Activated CD4-positive, alpha-beta T cell treated with anti-CD3 and anti-CD28 coated beads, Interleukin-2, amount 50 U/mL, for 24 hours (primary cell): ENCODE results near the gene RCCD1.

Experiments
- DNase-seq, 2 donors: peaks; one replicate each; pipeline ENCODE4 v3.0.0-alpha.2; 2020; ENCODE audit warnings: low read depth in 1 of 2, low spot score in 1 of 2

The RCCD1 gene

DNA sequence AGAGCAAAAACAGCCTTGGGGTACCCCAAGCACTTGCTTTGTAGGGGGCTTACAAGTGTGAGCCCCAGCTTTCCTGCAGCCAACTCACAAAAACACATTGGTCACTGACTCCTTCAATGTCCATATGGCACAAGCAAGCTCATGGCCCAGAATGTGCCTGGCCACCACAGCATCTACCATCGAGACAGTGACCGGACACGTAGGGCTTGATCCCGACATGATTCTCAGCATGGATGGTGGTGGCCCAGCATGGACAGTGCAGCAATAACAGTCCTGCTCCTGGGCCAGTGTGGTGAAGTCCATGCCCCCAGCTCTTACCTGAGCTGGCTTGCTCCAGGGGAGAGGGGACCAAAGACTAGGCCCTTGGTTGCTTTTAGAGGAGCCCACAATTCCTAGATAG, 13.6 kb upstream of the RCCD1 start:
- DNase-seq: no peak

- no peak for DNase-seq
Observed at GRCh38 chr15:90942354-90943120, 12.1 kb upstream of the RCCD1 start.

DNA sequence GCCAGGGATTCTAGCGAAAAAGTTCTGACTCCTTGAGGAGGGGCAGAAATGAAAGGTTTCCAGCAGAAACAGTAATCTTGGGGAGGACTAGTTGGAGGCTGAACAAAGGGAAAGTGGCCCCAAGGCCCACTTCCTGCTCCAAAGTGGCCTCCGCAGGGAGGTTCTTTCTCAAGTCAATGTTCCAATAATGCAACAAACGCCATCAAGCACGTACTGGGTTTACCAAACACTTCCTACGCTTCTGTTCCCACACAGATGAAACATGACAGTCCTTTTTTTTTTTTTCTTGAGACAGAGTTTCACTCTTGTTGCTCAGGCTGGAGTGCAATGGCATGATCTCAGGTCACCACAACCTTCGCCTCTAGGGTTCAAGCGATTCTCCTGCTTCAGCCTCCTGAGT, 9.6 kb upstream of the RCCD1 start:
- no peak for DNase-seq

GRCh38 chr15:90946538-90946937, 8.1 kb upstream of the RCCD1 start:
- no peak for DNase-seq

- no peak for DNase-seq
Observed at GRCh38 chr15:90946941-90947576, 7.6 kb upstream of the RCCD1 start.

DNA sequence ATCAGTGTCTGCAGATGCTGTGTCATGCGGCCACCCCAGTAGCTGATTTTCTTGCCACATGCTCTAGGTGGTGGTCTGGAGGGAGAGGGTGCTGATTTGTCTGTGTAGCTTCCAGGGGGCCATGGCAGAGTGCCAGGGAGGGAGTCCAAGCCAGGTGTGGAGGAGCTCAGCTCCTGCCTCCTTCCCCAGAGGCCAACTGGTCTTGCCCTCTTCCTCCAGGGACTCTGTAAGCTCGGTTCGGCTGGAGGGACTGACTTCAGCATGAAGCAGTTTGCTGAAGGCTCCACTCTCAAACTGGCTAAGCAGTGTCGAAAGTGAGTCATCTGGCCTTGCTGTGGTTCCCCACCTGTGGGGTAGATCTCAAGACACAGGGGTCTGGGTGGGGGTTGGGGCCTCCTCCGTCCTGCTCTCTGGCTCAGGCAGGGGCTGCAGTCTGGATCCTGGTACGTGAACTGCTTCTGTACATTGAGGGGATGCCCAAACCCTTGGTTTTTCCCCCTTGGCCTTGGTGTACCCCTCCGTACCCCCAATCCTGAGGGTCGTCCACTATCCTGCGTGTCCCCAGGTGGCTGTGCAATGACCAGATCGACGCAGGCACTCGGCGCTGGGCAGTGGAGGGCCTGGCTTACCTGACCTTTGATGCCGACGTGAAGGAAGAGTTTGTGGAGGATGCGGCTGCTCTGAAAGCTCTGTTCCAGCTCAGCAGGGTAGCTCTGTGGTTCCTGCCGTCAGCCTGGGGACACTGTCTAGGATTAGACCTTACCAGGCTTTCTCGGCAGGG, 6.9 kb upstream of the RCCD1 start:
- no peak for DNase-seq

DNA sequence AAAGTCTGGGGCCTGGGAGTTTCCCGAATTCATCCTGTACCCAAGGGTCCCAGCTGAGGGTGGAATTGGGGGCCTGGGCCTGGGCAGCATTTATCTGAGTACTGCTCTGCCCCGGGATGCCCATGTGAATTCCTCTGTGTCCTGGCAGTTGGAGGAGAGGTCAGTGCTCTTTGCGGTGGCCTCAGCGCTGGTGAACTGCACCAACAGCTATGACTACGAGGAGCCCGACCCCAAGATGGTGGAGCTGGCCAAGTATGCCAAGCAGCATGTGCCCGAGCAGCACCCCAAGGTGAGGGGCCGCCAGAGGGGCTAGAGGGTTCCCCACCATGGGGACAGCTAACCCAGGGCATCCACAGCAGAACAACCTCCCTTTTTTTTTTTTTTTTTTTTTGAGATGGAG, 6.2 kb upstream of the RCCD1 start:
- no peak for DNase-seq

DNA sequence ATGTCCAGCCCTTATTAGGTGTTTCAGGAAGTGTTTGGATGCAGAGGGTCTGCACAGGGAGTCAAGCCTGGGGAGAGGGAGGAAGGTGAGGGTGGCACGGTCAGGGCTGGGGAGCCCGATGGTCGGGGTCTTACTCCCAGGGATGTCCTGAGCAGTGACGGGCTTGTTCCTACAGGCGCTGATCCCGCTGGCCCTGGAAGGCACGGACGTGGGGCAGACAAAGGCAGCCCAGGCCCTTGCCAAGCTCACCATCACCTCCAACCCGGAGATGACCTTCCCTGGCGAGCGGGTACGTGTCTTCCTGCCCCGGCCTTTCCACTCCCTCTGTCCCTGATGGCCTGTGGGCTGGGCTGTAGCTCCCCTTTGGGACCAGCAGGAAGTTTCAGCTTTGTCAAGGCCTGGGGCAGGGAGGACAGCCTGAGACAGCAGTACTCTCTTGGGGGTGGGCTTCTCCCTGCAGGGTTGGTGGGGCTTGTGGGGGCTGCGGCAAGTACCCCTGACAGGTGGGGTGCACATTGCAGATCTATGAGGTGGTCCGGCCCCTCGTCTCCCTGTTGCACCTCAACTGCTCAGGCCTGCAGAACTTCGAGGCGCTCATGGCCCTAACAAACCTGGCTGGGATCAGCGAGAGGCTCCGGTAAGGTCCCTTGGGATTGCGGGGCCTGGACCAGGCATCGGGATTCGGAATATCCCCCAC, 4.6 kb upstream of the RCCD1 start:
- no peak for DNase-seq

- no peak for DNase-seq
Observed at GRCh38 chr15:90950676-90951075, 4.0 kb upstream of the RCCD1 start.

DNA sequence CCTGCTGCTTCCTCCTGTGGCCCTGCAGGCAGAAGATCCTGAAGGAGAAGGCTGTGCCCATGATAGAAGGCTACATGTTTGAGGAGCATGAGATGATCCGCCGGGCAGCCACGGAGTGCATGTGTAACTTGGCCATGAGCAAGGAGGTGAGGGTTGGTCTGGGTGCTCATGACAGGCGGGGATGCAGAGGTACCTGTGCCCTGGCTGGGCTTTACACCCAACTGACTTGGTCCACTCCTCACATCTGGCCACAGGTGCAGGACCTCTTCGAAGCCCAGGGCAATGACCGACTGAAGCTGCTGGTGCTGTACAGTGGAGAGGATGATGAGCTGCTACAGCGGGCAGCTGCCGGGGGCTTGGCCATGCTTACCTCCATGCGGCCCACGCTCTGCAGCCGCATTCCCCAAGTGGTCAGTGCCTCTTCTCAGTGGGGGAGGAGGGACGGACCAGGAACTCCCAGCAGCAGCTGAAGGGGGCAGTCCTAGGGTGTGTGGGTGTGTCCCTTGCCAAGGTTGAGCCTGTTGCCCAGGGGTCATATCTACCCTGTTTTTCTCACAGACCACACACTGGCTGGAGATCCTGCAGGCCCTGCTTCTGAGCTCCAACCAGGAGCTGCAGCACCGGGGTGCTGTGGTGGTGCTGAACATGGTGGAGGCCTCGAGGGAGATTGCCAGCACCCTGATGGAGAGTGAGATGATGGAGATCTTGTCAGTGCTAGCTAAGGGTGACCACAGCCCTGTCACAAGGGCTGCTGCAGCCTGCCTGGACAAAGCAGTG, 1.6 kb upstream of the RCCD1 start:
- no peak for DNase-seq

DNA sequence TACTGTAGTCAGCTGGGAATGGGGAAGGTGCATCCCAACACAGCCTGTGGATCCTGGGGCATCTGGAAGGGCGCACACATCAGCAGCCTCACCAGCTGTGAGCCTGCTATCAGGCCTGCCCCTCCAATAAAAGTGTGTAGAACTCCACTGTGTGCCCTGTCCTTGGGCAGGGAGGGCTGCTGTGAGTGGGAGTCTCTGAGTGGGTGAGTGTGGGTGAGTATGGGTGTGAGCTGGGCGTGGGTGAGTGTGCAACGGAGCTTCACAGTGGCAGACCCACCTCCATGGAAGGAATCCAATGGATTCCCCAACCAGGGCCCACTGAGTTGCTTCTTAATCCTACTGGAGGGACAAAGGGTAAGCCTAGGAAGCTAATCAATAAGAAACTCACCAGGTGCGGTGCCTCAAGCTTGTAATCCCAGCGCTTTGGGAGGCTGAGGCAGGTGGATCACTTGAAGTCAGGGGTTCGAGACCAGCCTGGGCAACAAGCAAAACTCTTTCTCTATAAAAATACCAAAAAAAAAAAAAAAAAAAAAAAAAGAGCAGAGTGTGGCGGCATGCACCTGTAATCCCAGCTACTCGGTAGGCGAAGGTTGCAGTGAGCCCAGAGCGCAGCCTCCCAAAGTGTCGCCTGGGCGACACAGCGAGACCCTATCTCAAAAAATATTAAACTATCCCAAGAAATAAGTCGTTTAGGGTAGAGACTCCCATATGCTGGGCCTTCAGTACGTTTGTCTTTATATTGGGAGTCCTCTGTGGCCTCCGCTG, 555 bp upstream of the RCCD1 start:
- no peak for DNase-seq

DNA sequence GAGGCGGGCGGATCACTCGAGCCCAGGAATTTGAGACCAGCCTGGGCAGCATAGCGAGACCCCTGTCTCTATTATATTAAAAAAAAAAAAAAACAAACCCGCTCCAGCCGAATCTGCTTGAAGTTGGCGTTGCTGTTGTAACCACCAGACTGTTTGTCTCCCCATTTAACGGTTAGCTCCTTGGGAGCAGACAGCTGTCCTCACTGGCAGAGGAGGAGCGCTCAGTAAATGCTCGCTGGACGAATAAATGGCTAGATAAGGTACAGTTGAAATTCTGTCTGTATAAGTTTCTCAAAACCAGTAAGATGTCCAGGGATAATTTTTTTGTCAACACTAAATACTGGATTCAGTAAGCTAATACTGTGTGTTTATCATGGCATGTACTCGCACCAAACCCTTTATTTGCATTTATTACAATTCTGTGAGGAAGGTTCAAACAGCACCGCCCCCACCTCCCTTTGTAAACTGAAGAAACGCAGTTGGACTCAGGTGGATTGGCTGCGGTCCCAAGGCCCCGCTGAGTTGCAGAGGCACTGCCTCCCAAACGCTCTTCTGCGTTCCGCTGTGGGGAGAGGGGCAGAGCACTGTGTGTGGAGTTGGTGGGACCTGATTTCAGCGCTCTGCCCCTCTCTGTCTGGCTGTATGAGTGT, 1.1 kb downstream of the RCCD1 start:
- no peak for DNase-seq

DNA sequence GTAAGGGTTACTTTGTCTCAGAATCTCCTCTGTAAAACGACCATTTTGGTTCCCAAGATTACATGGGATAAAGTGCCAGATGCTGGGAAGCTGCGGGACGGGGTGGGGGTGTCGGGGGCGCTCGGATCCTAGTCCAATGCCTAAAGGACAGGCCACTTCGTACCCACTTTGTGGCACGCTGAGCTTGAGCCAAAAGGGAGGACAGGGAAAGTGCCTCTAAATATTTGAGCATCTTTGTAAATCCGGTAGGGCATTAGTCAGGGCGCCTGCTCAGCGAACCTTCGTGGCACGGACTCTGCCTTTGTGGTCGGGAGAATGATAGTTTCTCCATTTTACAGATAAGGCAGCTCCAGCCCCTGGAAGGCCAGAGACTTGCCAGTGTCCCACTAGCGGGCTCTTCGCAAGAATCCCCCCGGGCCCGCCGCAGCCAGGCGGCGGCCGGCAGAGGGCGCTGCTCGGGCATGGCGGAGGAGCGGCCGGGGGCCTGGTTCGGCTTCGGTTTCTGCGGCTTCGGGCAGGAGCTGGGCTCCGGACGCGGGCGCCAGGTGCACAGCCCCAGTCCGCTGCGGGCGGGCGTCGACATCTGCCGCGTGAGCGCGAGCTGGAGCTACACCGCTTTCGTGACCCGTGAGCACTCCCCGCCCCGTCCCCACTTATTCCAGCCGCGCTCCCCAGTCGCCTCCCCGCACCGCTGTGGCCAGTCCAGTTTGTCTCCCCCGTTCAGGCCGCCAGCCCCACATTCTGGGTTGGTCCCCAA, 1.8 kb downstream of the RCCD1 start:
- peak in 1 of 2 donors; percentile 49 for DNase-seq

GRCh38 chr15:90957031-90957790, 2.5 kb downstream of the RCCD1 start:
- DNase-seq: no peak

DNA sequence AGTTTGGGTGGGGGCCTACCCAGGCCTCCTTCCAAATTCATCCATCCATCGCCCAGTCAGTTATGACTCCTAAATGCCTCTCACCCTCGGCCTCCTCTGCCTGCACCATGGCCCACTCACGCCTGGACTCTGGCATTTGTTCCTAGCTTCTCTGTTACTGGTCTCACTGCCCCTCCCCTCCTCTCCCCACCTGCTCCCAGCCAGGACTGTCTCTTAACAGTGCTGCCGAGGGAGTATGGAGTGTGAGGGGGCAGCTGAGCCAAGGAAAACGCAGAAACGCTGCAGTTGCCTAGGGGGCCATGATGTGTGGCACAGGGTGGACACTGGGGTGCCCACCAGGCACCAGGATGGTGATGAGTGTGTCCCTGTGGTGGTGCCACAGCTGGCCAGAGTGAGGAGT, 3.1 kb downstream of the RCCD1 start:
- DNase-seq: no peak

DNA sequence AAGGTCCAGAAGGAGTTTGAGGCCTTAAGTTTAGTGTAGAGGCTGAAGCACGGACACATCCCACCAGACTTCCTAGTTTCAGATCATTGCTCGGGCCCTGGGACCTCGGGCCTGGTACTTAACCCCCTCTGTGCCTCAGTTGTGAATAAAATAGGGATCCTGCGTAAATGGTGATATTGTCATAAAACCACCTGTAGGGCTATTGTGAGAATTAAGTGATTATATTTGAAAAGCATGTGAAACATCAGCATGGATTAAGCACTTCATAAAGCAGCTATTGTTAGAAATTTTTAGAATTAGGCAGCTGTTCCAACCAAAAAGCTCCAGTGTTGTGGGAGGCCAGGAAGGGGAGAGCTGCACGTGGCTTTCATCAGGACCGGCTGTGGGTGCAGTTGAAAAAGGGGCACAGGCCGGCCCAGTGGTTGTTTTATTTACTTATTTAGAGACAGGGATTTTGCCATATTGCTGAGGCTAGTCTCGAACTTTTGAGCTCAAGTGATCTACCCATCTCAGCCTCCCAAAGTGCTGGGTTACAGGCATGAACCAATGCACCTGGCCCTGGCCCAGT, 4.4 kb downstream of the RCCD1 start:
- DNase-seq: no peak

GRCh38 chr15:90959894-90960293, 5.2 kb downstream of the RCCD1 start:
- no peak for DNase-seq
